H1 (cell line): ENCODE measurements around the gene NAA38. TPM values are rescaled to one million over a fixed set of nuclear protein-coding genes. Genes with fewer than 3 reads are reported as not detected.

Experiments used
- CTCF ChIA-PET: fragments of 300-600 bp; sonication (Branson Sonifier 250); formaldehyde crosslinking; loops from one replicate; lab custom pipeline; 2021; ENCODE audit not compliant: partially characterized antibody; lab: Charles Lee
- POLR2A ChIA-PET: fragments of 300-600 bp; sonication (Branson Sonifier 250); formaldehyde crosslinking; loops from one replicate; lab custom pipeline; 2021; ENCODE audit warnings: inconsistent platforms; ENCODE audit not compliant: partially characterized antibody; lab: Charles Lee
- DNase-seq, 2 experiments: peaks; one replicate each; pipeline versions ENCODE4 v3.0.0 to v3.0.0-alpha.2; 2010 to 2022; ENCODE audit warnings: low spot score in 2 of 2, low read depth in 1 of 2, mixed read lengths in 1 of 2
- FAIRE-seq: peaks from 2 replicates; lab custom pipeline; 2011; peaks lifted over from hg19 to GRCh38; lab: Jason Lieb, UNC
- H2AFZ ChIP-seq: 2 replicates; pipeline ENCODE4 v1.8.1; 2012; ENCODE audit warnings: low read length, inconsistent platforms
- H2AK5ac ChIP-seq: 2 replicates; pipeline ENCODE4 v1.6.1; 2013; ENCODE audit warnings: low read depth, low read length
- H2BK120ac ChIP-seq: replicated peaks from 2 replicates; pipeline ENCODE3; 2013; ENCODE audit warnings: low read depth, low read length, inconsistent platforms
- H2BK12ac ChIP-seq: 2 replicates; pipeline ENCODE4 v1.6.1; 2013; ENCODE audit warnings: low read depth, low read length
- H2BK15ac ChIP-seq: 2 replicates; pipeline ENCODE4 v1.6.1; 2013; ENCODE audit warnings: low read length
- H2BK20ac ChIP-seq: 2 replicates; pipeline ENCODE4 v1.6.1; 2013; ENCODE audit warnings: low read length
- H2BK5ac ChIP-seq: 2 replicates; pipeline ENCODE4 v1.6.1; 2013; ENCODE audit warnings: low read depth, low read length
- H3K14ac ChIP-seq: 2 replicates; pipeline ENCODE4 v1.6.1; 2013; ENCODE audit warnings: inconsistent platforms; ENCODE audit not compliant: insufficient read length
- H3K18ac ChIP-seq: 2 replicates; pipeline ENCODE4 v1.6.1; 2013; ENCODE audit warnings: low read length; ENCODE audit errors: extremely low read depth
- H3K23ac ChIP-seq: 2 replicates; pipeline ENCODE4 v1.6.1; 2013; ENCODE audit warnings: inconsistent platforms; ENCODE audit not compliant: insufficient read length
- H3K23me2 ChIP-seq: 2 replicates; pipeline ENCODE4 v1.6.1; 2013; ENCODE audit warnings: low read depth, low read length
- H3K27ac ChIP-seq: 2 replicates; pipeline ENCODE4 v1.6.1; 2011; ENCODE audit warnings: low read depth, low read length, inconsistent platforms
- H3K27me3 ChIP-seq, 4 experiments: replicated peaks in 1 of 4; 1 replicate in 1 of 4; 2 replicates in 3 of 4; pipeline versions ENCODE4 v1.6.1 to v1.8.1; 2011 to 2013; ENCODE audit warnings: low read length in 3 of 4, mild to moderate bottlenecking in 3 of 4, inconsistent platforms in 2 of 4, mixed read lengths in 2 of 4, moderate library complexity in 1 of 4; ENCODE audit not compliant: control insufficient read depth in 3 of 4, insufficient read depth in 3 of 4; ENCODE audit errors: extremely low read depth in 1 of 4
- H3K36me3 ChIP-seq, 4 experiments: 2 replicates each; pipeline versions ENCODE4 v1.6.1 to v1.8.1; 2011 to 2013; ENCODE audit warnings: mild to moderate bottlenecking in 4 of 4, low read length in 3 of 4, moderate library complexity in 2 of 4, control low read depth in 1 of 4, inconsistent platforms in 1 of 4; ENCODE audit not compliant: insufficient read depth in 4 of 4, control insufficient read depth in 2 of 4
- H3K4ac ChIP-seq: replicated peaks from 2 replicates; pipeline ENCODE3; 2013; ENCODE audit warnings: low read length, low read depth, mixed read lengths, inconsistent platforms; ENCODE audit not compliant: insufficient read length
- H3K4me1 ChIP-seq, 4 experiments: replicated peaks in 1 of 4; 1 replicate in 1 of 4; 2 replicates in 3 of 4; pipeline versions ENCODE4 v1.6.1 to v1.8.1; 2011 to 2013; ENCODE audit warnings: low read length in 3 of 4, inconsistent platforms in 2 of 4, mixed read lengths in 1 of 4; ENCODE audit not compliant: insufficient read depth in 4 of 4, control insufficient read depth in 3 of 4
- H3K4me2 ChIP-seq, 2 experiments: 2 replicates each; pipeline versions ENCODE4 v1.6.1 to v1.8.1; 2011 to 2013; ENCODE audit warnings: low read depth in 2 of 2, low read length in 2 of 2, control low read depth in 1 of 2, inconsistent platforms in 1 of 2, mild to moderate bottlenecking in 1 of 2; ENCODE audit not compliant: insufficient read depth in 1 of 2
- H3K4me3 ChIP-seq, 4 experiments: fragments of 200-600, 300-600 bp in 1 of 4; sonication (generic), shearing (Covaris generic), sonication (Bioruptor Twin) in 1 of 4; 2 replicates each; pipeline versions ENCODE4 v1.5.1 to v1.8.1; 2011 to 2016; ENCODE audit warnings: low read length in 4 of 4, low read depth in 3 of 4, control low read depth in 2 of 4, inconsistent platforms in 2 of 4, mild to moderate bottlenecking in 2 of 4, mixed read lengths in 1 of 4, moderate library complexity in 1 of 4; ENCODE audit not compliant: insufficient read depth in 2 of 4; ENCODE audit errors: extremely low read depth in 1 of 4
- H3K56ac ChIP-seq: replicated peaks from 2 replicates; pipeline ENCODE3; 2013; ENCODE audit warnings: low read depth, mild to moderate bottlenecking, mixed read lengths, low read length, inconsistent platforms; ENCODE audit not compliant: insufficient read length
- H3K79me1 ChIP-seq: 2 replicates; pipeline ENCODE4 v1.6.1; 2013; ENCODE audit warnings: low read depth, low read length, control low read depth
- H3K79me2 ChIP-seq, 2 experiments: 2 replicates each; pipeline versions ENCODE4 v1.6.1 to v1.8.1; 2012 to 2013; ENCODE audit warnings: low read length in 2 of 2, mild to moderate bottlenecking in 2 of 2, inconsistent platforms in 1 of 2; ENCODE audit not compliant: insufficient read depth in 2 of 2, control insufficient read depth in 1 of 2
- H3K9ac ChIP-seq, 4 experiments: replicated peaks in 1 of 4; 1 replicate in 1 of 4; 2 replicates in 3 of 4; pipeline versions ENCODE4 v1.6.1 to v1.8.1; 2011 to 2013; ENCODE audit warnings: low read depth in 3 of 4, low read length in 3 of 4, control low read depth in 2 of 4, mild to moderate bottlenecking in 2 of 4, moderate library complexity in 2 of 4, inconsistent platforms in 1 of 4; ENCODE audit errors: extremely low read depth in 1 of 4
- H3K9me3 ChIP-seq, 2 experiments: 2 replicates each; pipeline versions ENCODE4 v1.6.1 to v1.8.1; 2012 to 2013; ENCODE audit warnings: mild to moderate bottlenecking in 2 of 2, moderate library complexity in 2 of 2, control low read depth in 1 of 2, inconsistent platforms in 1 of 2, low read depth in 1 of 2, low read length in 1 of 2, mixed read lengths in 1 of 2; ENCODE audit not compliant: insufficient read depth in 2 of 2
- H4K20me1 ChIP-seq, 2 experiments: replicated peaks in 1 of 2; 2 replicates each; pipeline versions ENCODE3 to v1.8.1; 2011 to 2013; ENCODE audit warnings: inconsistent platforms in 2 of 2, low read length in 2 of 2, mild to moderate bottlenecking in 1 of 2; ENCODE audit not compliant: insufficient read depth in 2 of 2, control insufficient read depth in 1 of 2
- H4K5ac ChIP-seq: 2 replicates; pipeline ENCODE4 v1.6.1; 2013; ENCODE audit warnings: low read length, low read depth, mixed read lengths, inconsistent platforms; ENCODE audit not compliant: insufficient read length
- H4K8ac ChIP-seq: 2 replicates; pipeline ENCODE4 v1.8.0; 2013; ENCODE audit warnings: mild to moderate bottlenecking, moderate library complexity, low read length, inconsistent platforms; ENCODE audit not compliant: insufficient read depth; ENCODE audit errors: extremely low read depth
- H4K91ac ChIP-seq: replicated peaks from 2 replicates; pipeline ENCODE3; 2013; ENCODE audit warnings: low read length, mixed read lengths, inconsistent platforms; ENCODE audit not compliant: insufficient read length
- CBX5 ChIP-seq: fragments of 300-800, 300-1000 bp; sonication (generic); IDR thresholded peaks from 2 replicates; pipeline ENCODE4 v1.7.1; 2016; ENCODE audit warnings: antibody characterized with exemption, low read length, low read depth
- CHD1 ChIP-seq: IDR thresholded peaks from 2 replicates; pipeline ENCODE4 v1.6.1; 2012; ENCODE audit warnings: low read depth, low read length, improper control_type of control experiment
- GTF2F1 ChIP-seq: IDR thresholded peaks from 2 replicates; pipeline ENCODE4 v1.6.1; 2012; ENCODE audit warnings: low read depth, low read length, improper control_type of control experiment, borderline replicate concordance
- MAX ChIP-seq: IDR thresholded peaks from 2 replicates; pipeline ENCODE4 v1.6.1; 2012; ENCODE audit warnings: inconsistent platforms
- NANOG ChIP-seq: IDR thresholded peaks from 2 replicates; pipeline ENCODE4 v1.6.1; 2011; ENCODE audit warnings: low read length, low read depth, mild to moderate bottlenecking, inconsistent platforms; ENCODE audit not compliant: insufficient read depth, poor library complexity, severe bottlenecking
- PHF8 ChIP-seq: fragments of 200-600 bp; sonication (generic); conservative IDR thresholded peaks from 2 replicates; pipeline ENCODE4 v1.7.1; 2012; ENCODE audit warnings: low read depth, mild to moderate bottlenecking, inconsistent platforms, low read length, moderate library complexity
- POLR2A ChIP-seq, 2 experiments: IDR thresholded peaks; 1 replicate in 1 of 2; 2 replicates in 1 of 2; pipeline ENCODE4 v1.6.1; 2011; ENCODE audit warnings: low read depth in 2 of 2, low read length in 2 of 2, mild to moderate bottlenecking in 2 of 2; ENCODE audit errors: control extremely low read depth in 1 of 2
- RNF2 ChIP-seq: fragments of 200-900, 300-1000 bp; sonication (generic); IDR thresholded peaks from 2 replicates; pipeline ENCODE4 v1.7.1; 2016; ENCODE audit warnings: borderline replicate concordance, low read depth, mild to moderate bottlenecking, antibody characterized with exemption, low read length; ENCODE audit not compliant: poor library complexity, severe bottlenecking; ENCODE audit errors: missing control alignments
- SAP30 ChIP-seq: fragments of 300-600 bp; sonication (generic); IDR thresholded peaks from 2 replicates; pipeline ENCODE4 v1.7.1; 2012; ENCODE audit warnings: low read length, moderate library complexity, mild to moderate bottlenecking, inconsistent platforms; ENCODE audit not compliant: insufficient read depth, insufficient replicate concordance
- SUZ12 ChIP-seq: fragments of 200-600 bp; sonication (generic); IDR thresholded peaks from 2 replicates; pipeline ENCODE4 v1.6.1; 2012; ENCODE audit warnings: mild to moderate bottlenecking, inconsistent platforms, low read length, moderate library complexity, mixed read lengths
- WGBS, 2 experiments: shearing (Covaris generic) in 1 of 2; methylation state at CpG; one replicate each; pipeline versions ENCODE4 v1.1.6 to v1.1.7; 2013 to 2015; ENCODE audit warnings: low lambda C conversion rate in 2 of 2, mixed read lengths in 2 of 2, inconsistent platforms in 1 of 2, low coverage in 1 of 2, missing lambda C conversion rate in 1 of 2; ENCODE audit not compliant: insufficient replicate concordance in 2 of 2, insufficient coverage in 1 of 2, insufficient read length in 1 of 2; ENCODE audit errors: extremely low coverage in 1 of 2, missing lambda C conversion rate in 1 of 2; 5-methylcytosine and 5-hydroxymethylcytosine counted together
- polyA plus RNA-seq, 7 experiments: library from polyadenylated mRNA; depleted of rRNA in 3 of 7; stranded (reverse) in 5 of 7; unstranded in 2 of 7; fragments of >200 nt in 5 of 7; fragments of 200-250 nt in 2 of 7; gene quantifications; 1 replicate in 5 of 7; 2 replicates in 1 of 7; 4 replicates in 1 of 7; pipeline versions ENCODE4 v1.2.1 to v1.2.3, GENCODE V29; 2011 to 2013; ENCODE audit warnings: missing spikeins in 2 of 7, mixed read lengths in 2 of 7
- total RNA-seq: library from RNA; stranded (reverse); fragmentation: NEBNext Ultra II Directional; extraction: Animal tissue kit (Norgen Biotek cat#: 25700); gene quantifications from 2 replicates; pipeline ENCODE4 v1.2.1, GENCODE V29; 2021
- TF ChIP-seq, protein P1 (sequence below): IDR thresholded peaks from 2 replicates; pipeline ENCODE4 v1.6.1; 2012; ENCODE audit warnings: low read length, inconsistent platforms

NAA38 gene
- total and polyA plus RNA-seq, 2 of the 8 experiments (the other 6 are each of a cell fraction or from before 2014, with no cell fraction given), result 30.2 to 109 TPM

- no peak overlapping the region for H2AK5ac ChIP-seq
- H3K4me3 ChIP-seq, result no peak overlapping the region
- H3K27ac ChIP-seq, result no peak overlapping the region
- no peak overlapping the region for H3K18ac ChIP-seq
- H3K56ac ChIP-seq, result no peak overlapping the region
- H4K5ac ChIP-seq, result no peak overlapping the region
- H3K23me2 ChIP-seq, result no peaks in the 10 kb centered on the region
- no peak overlapping the region for H3K4me2 ChIP-seq
- no peaks in the 10 kb centered on the region for H3K9me3 ChIP-seq
- H3K4ac ChIP-seq, result no peak overlapping the region
- ChIA-PET POLR2A (interaction anchor here (1.4 kb wide), 1 partner anchor 35 kb away, joined by 3 read pairs; no protein-coding TSS in a partner anchor), CTCF (interaction anchor here (0.8 to 2.4 kb wide), 5 partner anchors 17 to 188 kb away, joined by 3 to 7 read pairs (median 4); no protein-coding TSS in a partner anchor)
- no peaks in the 10 kb centered on the region for H4K20me1 ChIP-seq
- no peaks in the 10 kb centered on the region for H3K79me1 ChIP-seq
- H2BK12ac ChIP-seq, result no peak overlapping the region
- H2AFZ ChIP-seq, result no peak overlapping the region
- DNase-seq (no peak), FAIRE-seq (no peak)
- H3K27me3 ChIP-seq, result no peaks in the 10 kb centered on the region
- no peaks in the 10 kb centered on the region for H3K79me2 ChIP-seq
- no peak overlapping the region for H2BK15ac ChIP-seq
- H3K14ac ChIP-seq, result no peak overlapping the region
- H3K4me1 ChIP-seq, result no peaks in the 10 kb centered on the region; a peak in 1 of 7 replicates
- no peaks in the 10 kb centered on the region; a peak in 1 of 8 replicates for H3K36me3 ChIP-seq
- no peak overlapping the region for H4K8ac ChIP-seq
- H2BK5ac ChIP-seq, result no peak overlapping the region
- no peak overlapping the region for H2BK120ac ChIP-seq
- no peak overlapping the region for H4K91ac ChIP-seq
- H2BK20ac ChIP-seq, result no peak overlapping the region
- H3K23ac ChIP-seq, result no peak overlapping the region
- WGBS, 2 experiments, result 81% methylated on average over 5 of the region's 5 CpGs; no CpG with 5 or more reads in 1 of the 2 experiments
- H3K9ac ChIP-seq, result no peak overlapping the region
- no peak for TF ChIP-seq POLR2A (IDR thresholded peaks at IDR 0.05; ENCODE audit: control extremely low read depth in 1 of 2, low read depth in 2 of 2, low read length in 2 of 2)
- TF ChIP-seq PHF8, result no peak
- no peak for TF ChIP-seq SUZ12
- TF ChIP-seq MAX, result no peak
- no peak for TF ChIP-seq NANOG
- TF ChIP-seq CBX5, result no peak
- no peak for TF ChIP-seq SAP30
- TF ChIP-seq CHD1, result no peak
- no peak for TF ChIP-seq RNF2
- TF ChIP-seq, protein P1, sequence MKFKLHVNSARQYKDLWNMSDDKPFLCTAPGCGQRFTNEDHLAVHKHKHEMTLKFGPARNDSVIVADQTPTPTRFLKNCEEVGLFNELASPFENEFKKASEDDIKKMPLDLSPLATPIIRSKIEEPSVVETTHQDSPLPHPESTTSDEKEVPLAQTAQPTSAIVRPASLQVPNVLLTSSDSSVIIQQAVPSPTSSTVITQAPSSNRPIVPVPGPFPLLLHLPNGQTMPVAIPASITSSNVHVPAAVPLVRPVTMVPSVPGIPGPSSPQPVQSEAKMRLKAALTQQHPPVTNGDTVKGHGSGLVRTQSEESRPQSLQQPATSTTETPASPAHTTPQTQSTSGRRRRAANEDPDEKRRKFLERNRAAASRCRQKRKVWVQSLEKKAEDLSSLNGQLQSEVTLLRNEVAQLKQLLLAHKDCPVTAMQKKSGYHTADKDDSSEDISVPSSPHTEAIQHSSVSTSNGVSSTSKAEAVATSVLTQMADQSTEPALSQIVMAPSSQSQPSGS, result no peak
- no peak for TF ChIP-seq GTF2F1
Measured at GRCh38 chr17:7867881-7868329, 10.5 kb upstream of the NAA38 start.
